Measurements from ENCODE around the gene NBR1.

GRCh38 chr17:43175213-43176118, 4.5 kb downstream of the NBR1 start:
- TF ChIP-seq, protein P1, sequence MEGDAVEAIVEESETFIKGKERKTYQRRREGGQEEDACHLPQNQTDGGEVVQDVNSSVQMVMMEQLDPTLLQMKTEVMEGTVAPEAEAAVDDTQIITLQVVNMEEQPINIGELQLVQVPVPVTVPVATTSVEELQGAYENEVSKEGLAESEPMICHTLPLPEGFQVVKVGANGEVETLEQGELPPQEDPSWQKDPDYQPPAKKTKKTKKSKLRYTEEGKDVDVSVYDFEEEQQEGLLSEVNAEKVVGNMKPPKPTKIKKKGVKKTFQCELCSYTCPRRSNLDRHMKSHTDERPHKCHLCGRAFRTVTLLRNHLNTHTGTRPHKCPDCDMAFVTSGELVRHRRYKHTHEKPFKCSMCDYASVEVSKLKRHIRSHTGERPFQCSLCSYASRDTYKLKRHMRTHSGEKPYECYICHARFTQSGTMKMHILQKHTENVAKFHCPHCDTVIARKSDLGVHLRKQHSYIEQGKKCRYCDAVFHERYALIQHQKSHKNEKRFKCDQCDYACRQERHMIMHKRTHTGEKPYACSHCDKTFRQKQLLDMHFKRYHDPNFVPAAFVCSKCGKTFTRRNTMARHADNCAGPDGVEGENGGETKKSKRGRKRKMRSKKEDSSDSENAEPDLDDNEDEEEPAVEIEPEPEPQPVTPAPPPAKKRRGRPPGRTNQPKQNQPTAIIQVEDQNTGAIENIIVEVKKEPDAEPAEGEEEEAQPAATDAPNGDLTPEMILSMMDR (IDR thresholded peaks at IDR 0.05; ENCODE audit: insufficient read depth, low read length): no peak
- no peak for TF ChIP-seq POLR2AphosphoS5 (IDR thresholded peaks at IDR 0.05; ENCODE audit: low read depth)

All from HL-60 (cell line).